GM10266 (cell line): ENCODE results near the gene R3HDM1.
A peak's percentile ranks its signal among the peaks of the same experiment; 100 is the strongest.
"Not testable (repeated sequence)": the region's sequence is repeated elsewhere in the genome, so short reads cannot be mapped to it uniquely, and the experiment has no call there.

Source experiments
- DNase-seq: peaks from one replicate; pipeline ENCODE4 v3.0.0; 2012; ENCODE audit errors: extremely low spot score
- CTCF ChIP-seq: IDR thresholded peaks from 2 replicates; pipeline ENCODE4 v1.5.1; 2012; ENCODE audit warnings: mild to moderate bottlenecking, low read depth; ENCODE audit not compliant: control insufficient read depth, insufficient read depth; ENCODE audit errors: missing control alignments

The R3HDM1 gene

GRCh38 chr2:135703300-135703699 lies 172.0 kb downstream of the R3HDM1 start:
- no peak for DNase-seq
- TF ChIP-seq CTCF, result no peak

- not testable (repeated sequence) for DNase-seq
These were observed 172.8 kb downstream of the R3HDM1 start for GRCh38 chr2:135704075-135704474.

- no peak for TF ChIP-seq CTCF
These were observed 176.9 kb downstream of the R3HDM1 start for GRCh38 chr2:135708159-135708558.

GRCh38 chr2:135709992-135710391 lies 178.7 kb downstream of the R3HDM1 start:
- peak; percentile 74 for DNase-seq

More at GRCh38 chr2:135708159-135708558, 176.9 kb downstream of the R3HDM1 start:
- no peak for DNase-seq

GRCh38 chr2:135715086-135715485 lies 183.8 kb downstream of the R3HDM1 start:
- not testable (repeated sequence) for DNase-seq

More at GRCh38 chr2:135709992-135710391, 178.7 kb downstream of the R3HDM1 start:
- peak; percentile 90 for TF ChIP-seq CTCF

- no peak for TF ChIP-seq CTCF
- DNase-seq, result no peak
These were observed 196.9 kb downstream of the R3HDM1 start for GRCh38 chr2:135728064-135728743.

- no peak for TF ChIP-seq CTCF
- DNase-seq, result no peak
These were observed 201.3 kb downstream of the R3HDM1 start for GRCh38 chr2:135732561-135732960.

- DNase-seq, result no peak
- TF ChIP-seq CTCF, result no peak
These were observed 201.8 kb downstream of the R3HDM1 start for GRCh38 chr2:135733045-135733444.

GRCh38 chr2:135736546-135736945 lies 205.3 kb downstream of the R3HDM1 start:
- no peak for TF ChIP-seq CTCF
- DNase-seq, result no peak
